ENCODE measurements around the gene CCNI.
A peak's percentile ranks its signal among the peaks of the same experiment; 100 is the strongest.

DNA sequence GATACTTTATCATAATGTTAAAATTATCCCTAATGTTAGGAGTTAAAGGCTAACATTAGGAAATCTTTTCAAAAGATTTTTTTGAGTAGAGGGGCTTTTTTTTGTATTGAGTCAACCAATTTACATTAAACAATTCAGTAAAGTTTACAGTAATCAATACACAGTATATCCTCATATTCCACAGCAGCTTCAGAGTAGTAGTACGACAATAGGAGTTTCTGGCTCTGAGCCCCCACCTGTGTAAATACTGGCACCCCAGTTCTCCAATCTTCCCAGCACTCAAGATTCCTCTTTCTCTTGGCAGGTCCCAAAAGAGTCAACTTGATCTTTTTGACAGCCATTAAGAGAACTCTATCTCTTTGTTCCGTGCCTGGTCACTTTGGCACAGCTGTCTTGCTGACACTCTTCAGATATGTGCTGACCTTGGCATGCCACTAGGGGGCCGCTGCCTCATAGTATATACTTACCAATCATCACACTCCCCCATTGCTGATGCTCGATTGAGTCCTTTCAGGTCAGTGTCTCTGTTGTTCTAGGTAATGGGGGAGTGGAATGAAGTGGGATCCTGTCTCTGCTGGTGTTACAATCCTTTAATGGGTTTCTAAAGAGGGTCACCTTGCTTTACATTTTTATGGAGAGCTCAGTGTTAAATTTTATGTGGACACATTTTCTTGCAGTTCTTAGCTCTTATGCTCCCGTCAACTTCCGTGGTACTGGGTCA is 19.5 kb upstream of the CCNI start:
- TF ChIP-seq, protein P1, sequence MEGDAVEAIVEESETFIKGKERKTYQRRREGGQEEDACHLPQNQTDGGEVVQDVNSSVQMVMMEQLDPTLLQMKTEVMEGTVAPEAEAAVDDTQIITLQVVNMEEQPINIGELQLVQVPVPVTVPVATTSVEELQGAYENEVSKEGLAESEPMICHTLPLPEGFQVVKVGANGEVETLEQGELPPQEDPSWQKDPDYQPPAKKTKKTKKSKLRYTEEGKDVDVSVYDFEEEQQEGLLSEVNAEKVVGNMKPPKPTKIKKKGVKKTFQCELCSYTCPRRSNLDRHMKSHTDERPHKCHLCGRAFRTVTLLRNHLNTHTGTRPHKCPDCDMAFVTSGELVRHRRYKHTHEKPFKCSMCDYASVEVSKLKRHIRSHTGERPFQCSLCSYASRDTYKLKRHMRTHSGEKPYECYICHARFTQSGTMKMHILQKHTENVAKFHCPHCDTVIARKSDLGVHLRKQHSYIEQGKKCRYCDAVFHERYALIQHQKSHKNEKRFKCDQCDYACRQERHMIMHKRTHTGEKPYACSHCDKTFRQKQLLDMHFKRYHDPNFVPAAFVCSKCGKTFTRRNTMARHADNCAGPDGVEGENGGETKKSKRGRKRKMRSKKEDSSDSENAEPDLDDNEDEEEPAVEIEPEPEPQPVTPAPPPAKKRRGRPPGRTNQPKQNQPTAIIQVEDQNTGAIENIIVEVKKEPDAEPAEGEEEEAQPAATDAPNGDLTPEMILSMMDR (IDR thresholded peaks at IDR 0.05): peak; percentile 85
- TF ChIP-seq EZH2 (IDR thresholded peaks at IDR 0.05): no peak
- no peak for TF ChIP-seq EZH2phosphoT487 (IDR thresholded peaks at IDR 0.05)

All from neural progenitor cell (in vitro differentiated cells).